Measurements from ENCODE around the gene AADACL3.

- TF ChIP-seq CTCF (IDR thresholded peaks at IDR 0.05) (no peak), POLR2A (IDR thresholded peaks at IDR 0.05; ENCODE audit: low read depth) (no peak)
Measured at GRCh38 chr1:12770620-12771019, 54.7 kb downstream of the AADACL3 start.
